Stimulated activated naive CD4-positive, alpha-beta T cell treated with Interleukin-2 at 50 U/mL for 16 hours (primary cell): ENCODE data around the gene MAPK7.

Experiments used
- DNase-seq: peaks from one replicate; lab custom pipeline; 2025; lab: John Stamatoyannopoulos, UW

Gene MAPK7

DNA sequence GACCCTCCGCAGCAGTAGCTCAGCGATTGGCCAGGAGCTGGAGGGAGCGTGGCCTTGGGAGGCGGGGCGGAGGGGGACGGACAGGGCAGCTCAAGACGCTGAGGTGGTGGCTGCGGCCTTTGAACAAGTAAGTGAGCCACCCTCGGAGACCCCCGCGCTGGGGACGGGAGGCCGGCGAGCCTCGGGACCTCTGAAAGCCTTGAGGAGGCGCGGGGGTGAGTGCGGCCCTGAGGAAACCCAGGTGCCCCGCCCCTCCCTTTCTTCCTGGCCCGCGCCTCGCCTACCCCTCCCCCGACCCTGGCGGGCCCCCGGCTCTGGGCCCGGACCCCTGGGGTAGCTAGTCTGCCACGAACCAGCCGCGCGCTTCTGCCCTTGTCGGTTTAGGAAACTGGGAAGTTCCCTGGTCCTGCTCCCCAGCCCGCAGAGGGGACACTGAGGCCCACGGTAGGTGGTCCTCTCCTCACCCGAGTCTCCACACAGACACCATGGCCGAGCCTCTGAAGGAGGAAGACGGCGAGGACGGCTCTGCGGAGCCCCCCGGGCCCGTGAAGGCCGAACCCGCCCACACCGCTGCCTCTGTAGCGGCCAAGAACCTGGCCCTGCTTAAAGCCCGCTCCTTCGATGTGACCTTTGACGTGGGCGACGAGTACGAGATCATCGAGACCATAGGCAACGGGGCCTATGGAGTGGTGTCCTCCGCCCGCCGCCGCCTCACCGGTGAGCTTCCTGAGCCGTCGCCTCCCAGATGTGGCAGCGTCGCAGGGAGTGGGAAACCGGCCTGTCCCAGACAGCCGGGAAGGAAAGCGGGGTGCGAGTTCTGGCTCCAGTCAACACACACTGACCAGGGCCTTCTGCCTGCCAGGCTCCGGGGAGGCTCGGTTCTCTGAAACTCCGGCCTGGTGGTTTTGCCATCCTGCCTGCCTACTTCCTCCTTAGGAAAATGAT is at the start of gene MAPK7:
Gene MAPK7, plus strand, starts transcription at position 83 of the 945 bp plus-strand sequence. Its CDS starts 403 bp downstream, at position 486.
- DNase-seq, result no peak

DNA sequence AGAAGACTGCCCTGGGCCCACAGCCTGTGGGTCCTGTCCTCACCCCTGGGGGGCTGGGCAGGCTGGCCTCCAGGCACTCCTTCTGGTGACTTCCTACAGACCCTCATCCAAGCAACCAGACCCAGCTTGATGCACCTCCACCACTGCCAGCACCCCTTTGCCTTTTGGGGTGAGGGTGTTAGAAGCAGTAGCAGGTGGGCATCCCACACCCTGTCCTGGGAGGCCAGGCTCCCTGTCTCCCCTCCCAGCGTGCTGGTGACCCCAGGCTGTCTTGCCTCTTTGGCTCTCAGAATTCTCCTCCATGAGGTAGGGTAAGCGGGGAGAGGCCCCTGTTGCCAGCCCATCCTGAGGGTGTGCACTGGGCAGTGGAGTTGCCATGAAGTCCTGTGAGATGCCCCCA is 49.2 kb upstream of the MAPK7 start:
- no peak for DNase-seq

GRCh38 chr17:19329839-19330238 is 48.5 kb upstream of the MAPK7 start:
- no peak for DNase-seq

DNA sequence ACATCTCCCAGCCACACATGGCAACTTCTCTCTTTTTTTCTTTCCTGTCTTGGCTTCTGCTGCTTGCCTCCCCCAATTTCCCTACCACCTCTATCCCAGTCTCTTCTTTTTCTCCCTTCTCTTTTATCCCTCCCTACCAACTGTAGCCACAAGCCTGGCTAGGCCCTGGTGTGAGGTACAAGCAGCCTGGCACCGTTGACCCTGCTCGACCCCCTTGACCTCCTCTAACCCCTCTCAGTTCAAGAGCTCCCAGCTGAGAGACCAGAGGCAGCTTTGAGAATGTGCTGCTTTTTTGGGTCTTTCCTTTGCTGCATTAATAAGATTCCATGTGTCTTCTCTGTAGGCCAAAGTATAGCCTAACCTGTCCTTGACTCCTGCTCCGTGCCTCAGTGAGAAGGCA is 48.0 kb upstream of the MAPK7 start:
- no peak for DNase-seq

DNA sequence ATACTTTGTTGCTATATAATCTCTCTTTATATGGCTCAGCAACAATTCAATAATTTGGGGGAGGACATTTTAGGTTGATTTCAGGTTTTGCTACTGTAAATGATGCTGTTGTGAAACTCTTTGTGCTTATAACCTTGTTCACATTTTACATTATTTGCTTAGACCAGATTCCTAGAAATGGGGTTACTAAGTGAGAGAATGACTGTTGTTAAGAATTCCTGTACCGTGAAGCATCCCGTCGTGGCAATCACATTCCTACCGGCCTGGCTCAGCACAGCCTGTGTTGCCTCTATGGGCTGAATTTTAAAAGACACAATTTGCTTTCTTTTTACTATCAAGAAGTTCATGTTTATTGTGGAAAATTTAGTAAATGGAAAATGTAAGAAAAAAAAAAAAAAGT is 47.2 kb upstream of the MAPK7 start:
- DNase-seq, result no peak

- no peak for DNase-seq
These were observed 46.6 kb upstream of the MAPK7 start for GRCh38 chr17:19331543-19332245.

- no peak for DNase-seq
These were observed 45.7 kb upstream of the MAPK7 start for GRCh38 chr17:19332371-19333131.

DNA sequence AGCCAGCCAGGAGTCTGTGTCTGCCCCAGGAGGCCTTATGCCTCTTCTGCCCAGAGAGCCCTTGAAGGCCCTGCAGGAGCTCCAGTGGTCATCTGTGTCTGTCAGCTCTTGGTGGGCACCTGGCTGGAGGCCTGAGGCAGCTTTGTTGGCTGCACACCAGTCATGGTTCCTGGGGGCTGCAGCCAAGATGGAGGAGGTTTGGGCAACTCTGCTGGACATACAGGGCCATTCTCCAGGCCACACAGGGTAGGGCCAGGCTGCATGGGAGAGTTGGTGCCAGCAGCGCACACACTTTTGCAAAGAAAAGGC is 45.2 kb upstream of the MAPK7 start:
- DNase-seq, result no peak

GRCh38 chr17:19333736-19334290 is 44.5 kb upstream of the MAPK7 start:
- no peak for DNase-seq

DNA sequence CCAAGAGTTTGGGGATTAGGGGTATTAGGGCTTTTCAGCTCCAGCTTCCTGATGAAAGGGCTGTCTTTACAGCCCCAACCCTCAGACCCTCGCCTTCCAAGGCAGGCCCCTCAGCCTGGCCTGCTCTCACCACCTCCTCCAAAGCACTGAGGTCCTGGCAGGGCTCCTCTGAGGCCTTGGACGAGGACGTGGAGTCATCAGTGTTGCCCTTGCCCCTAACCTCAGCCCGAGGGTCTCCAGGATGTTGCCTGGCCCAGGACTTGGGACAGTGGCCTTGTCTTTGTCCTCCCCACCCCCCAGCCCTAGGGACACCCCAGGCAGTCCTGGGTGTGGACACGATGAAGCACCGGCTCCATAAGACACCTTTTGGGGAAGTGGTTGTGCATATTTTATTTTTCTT is 44.0 kb upstream of the MAPK7 start:
- DNase-seq, result no peak

DNA sequence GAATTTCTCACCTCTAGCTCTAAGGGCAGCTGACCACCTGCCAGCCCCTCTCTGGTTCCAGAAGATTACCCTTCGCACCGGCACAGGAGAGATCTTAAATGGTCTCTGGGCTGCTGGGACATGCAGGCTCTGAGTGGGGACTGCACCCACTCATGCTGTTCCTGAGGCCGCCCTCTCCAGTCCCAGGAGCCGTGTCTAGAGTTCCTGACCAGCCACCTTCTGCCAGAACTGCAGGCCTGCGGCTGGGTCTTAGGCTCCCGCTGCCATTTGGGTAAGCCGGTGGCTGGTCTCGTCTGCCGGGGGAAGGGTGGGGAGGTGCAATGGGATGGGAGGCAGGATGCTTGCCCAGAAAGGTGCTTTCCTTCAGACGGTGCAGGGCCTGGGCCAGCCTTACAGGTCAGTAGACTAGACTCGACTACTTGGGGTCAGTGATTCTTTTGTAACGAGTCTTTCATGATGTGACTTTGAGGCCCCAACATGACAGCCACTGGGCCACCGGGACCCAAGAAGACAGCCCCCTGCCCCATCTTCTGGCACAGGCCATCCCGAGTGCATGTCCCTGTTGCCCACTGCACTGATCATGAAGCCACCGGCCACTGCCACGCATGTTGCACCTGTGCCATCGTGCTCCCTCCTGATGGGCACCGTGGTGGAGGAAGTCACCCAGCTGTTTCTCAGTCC is 42.2 kb upstream of the MAPK7 start:
- no peak for DNase-seq

DNA sequence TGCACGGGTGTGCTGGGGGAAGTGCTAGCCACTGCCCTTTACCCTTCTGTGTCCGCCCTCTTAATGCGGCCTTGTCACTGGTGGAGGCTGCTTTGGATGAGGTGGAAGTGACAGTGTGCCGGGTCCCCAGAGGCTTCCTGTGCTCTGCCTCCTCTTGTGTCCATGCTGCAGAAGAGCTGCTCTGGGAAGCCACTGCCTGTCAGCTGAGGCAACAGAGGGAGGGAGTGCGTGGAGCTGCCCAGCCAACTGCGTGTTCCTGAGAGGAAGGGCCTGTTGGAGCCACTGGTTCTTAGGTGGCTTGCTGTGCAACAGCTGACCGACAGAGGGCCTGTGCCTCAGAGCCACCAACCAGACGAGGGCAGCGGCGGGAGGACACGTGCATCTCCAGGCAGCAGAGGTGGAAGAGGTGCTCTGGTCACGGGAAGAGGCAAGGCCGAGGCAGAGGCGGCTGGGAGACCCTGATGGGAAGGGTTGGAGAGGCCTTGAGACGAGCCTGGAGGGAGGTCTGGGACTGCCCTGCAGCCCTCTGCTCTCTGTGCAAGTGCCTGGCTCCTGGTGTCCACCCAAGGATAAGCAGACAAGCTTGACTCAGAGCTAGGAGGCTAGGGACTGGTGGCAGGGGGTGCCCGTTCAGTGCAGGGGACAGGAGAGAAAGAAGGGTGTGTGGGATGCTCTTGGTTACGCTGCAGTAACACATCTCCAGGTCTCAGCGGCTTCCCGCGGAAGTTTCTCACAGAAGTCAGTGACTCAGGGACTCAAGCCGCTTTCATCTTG is 41.2 kb upstream of the MAPK7 start:
- no peak for DNase-seq

- DNase-seq, result no peak
These were observed 40.6 kb upstream of the MAPK7 start for GRCh38 chr17:19337712-19338023.

DNA sequence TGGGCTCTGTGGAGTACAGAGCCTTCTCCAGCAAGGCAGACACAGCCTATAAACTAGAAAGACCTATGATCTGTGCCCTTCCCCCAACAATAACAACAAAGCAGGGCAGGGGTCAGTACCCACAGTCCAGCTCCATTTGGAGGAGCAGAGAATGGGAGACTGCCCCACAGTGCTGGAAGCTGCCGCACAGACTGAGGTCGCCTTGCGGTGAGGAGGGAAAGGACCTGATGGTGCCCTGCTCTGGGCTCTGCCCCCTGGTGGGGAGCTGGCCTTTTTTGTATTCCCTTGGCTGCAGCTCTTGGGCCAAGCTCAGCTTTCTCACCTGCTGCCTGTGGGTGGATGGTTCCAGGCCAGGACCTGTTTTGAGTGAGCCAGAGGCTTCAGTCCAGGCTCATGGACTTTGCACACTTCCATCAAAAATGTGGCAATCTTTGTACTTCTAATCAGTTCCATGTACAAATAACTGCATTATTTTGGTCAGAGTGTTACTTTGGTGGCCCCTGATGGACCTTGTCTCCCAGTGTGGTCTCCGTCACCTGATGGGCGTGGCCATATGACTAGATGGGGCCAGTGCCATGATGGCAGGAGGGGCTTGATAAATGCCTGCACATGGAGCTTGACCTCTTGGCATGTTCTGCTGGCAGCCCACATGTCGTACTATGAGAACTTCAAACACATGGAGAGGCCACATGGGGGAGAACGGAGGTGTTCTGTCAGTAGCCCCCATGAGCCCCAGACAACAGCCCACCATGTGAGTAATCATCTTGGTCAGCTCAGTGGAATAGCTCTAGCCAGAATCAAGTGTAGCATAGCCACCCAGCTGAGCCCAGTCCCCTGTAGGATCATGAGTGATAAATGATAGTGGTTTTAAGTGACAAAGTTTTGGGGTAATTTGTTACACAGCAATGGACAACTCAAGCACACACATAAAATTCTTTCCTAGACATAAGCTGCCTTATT is 40.0 kb upstream of the MAPK7 start:
- DNase-seq, result peak; percentile 29

- DNase-seq, result no peak
These were observed 38.9 kb upstream of the MAPK7 start for GRCh38 chr17:19339341-19339815.

DNA sequence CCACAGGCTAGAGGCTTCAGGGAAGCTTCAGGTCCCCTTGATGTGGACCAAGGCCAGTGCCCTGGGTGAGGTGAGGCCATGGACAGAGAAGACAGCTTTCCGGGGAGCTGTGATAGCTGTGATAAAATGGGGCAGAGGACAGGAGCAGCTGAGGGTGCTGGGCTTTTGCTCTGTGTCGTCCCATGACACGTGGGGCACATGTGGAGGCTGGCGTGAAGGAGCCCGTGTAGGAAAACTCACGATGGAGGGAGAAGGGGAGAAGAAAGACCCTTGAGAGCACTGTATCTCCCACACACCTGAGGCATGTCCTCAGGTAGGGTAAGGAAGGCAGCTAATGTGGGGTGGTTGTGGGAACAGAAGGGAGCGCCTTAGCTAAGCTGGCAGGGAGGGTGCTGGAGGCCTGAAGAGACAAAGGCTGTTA is 37.1 kb upstream of the MAPK7 start:
- DNase-seq, result no peak

GRCh38 chr17:19341641-19342610 is 36.4 kb upstream of the MAPK7 start:
- no peak for DNase-seq

DNA sequence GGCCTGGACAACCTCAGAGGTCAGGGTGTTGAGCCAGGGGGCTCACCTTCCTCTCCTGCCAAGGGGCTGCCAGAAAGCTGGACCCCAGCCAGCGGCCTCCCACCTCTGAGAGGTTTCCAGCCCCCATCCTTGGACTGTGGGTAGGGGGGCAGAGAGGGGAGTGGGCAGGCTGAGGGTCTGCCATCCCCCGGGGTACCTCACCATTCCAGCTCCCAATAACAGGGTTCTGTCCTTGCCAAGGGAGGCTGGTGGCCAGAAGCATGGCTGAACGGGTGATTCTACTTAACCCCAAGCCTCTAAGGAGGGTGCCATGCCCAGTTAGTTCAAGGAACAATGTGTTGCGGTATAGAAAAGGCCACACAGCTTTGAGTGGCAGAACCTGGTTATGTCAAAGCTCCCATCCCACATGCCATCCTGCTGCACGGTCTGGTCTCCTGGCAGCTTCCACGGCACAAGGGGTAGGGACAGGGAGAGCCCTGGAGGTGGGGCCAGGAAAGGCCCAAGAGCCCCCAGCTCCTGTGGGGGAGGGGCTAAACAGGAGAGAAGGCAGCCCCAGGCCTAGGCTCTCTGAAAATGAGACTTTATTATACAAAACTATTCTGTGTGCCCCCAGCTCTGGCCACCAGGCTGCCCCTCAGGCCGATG is 35.6 kb upstream of the MAPK7 start:
- DNase-seq, result no peak
